Large intestine (tissue), 3 donors: ENCODE results near the gene CYSLTR2. TPM values are rescaled to one million over a fixed set of nuclear protein-coding genes. Genes with fewer than 3 reads are reported as not detected.

Experiments
- DNase-seq, 2 donors: peaks; one replicate each; pipeline versions ENCODE4 v3.0.0 to v3.0.0-alpha.2; 2013
- H3K27ac ChIP-seq: one replicate; pipeline ENCODE4 v1.5.1; 2013; ENCODE audit warnings: low read length
- H3K27me3 ChIP-seq: 2 replicates; pipeline ENCODE4 v1.6.1; 2013; ENCODE audit warnings: low read length; ENCODE audit not compliant: control insufficient read depth, insufficient read depth
- H3K36me3 ChIP-seq: 2 replicates; pipeline ENCODE4 v1.6.1; 2013; ENCODE audit warnings: low read length; ENCODE audit not compliant: control insufficient read depth, insufficient read depth
- H3K4me1 ChIP-seq: one replicate; pipeline ENCODE4 v1.6.1; 2013; ENCODE audit warnings: low read length; ENCODE audit not compliant: control insufficient read depth, insufficient read depth
- H3K4me3 ChIP-seq: one replicate; pipeline ENCODE4 v1.5.1; 2013; ENCODE audit warnings: low read length
- H3K9me3 ChIP-seq: one replicate; pipeline ENCODE4 v1.6.1; 2013; ENCODE audit warnings: mild to moderate bottlenecking, low read depth, low read length, moderate library complexity; ENCODE audit not compliant: control insufficient read depth
- WGBS: methylation state at CpG from one replicate; pipeline ENCODE4 v1.1.5; 2013; ENCODE audit warnings: low lambda C conversion rate; ENCODE audit not compliant: insufficient coverage; 5-methylcytosine and 5-hydroxymethylcytosine counted together
- polyA plus RNA-seq: library from polyadenylated mRNA; unstranded; fragments of 120-200 nt; gene quantifications from one replicate; pipeline ENCODE4 v1.2.1, GENCODE V29; 2013

The CYSLTR2 gene
- polyA plus RNA-seq, 1 donor = 3.5 TPM

DNA sequence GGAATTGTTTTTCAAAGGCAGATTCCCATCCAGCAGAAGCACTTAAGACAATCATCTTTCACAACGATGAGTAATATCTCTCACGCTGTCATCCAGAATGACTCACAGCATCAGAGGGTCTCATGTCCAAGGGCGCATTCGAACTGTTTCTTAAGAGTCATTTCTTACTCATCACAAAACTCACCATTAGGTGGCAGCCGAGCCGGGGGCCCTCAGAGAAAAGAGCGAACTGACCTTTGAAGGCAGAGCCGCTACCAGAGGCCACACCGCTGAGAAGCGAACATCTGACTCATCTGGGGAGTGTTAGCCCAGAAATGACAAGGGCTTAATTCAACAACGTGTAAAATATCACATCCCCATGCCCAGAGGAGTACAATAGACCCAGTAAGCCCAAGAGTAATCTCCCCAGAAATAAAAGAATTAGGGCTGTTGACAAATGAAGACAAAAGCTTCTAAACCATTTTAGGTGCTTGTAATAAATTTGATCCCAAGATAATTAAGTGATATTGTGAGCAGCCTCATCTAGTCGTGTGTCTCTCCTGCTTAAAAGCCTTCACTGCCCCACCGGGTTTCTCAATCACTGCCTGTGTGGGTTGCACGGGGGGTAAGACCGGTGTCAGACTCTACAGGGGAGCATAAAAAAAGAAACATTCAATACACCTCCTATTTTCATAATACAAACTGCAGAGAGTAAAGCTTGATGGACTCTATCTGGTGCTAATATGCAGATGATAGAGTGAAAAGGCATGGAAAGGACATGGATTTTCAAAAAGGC, 96.2 kb downstream of the CYSLTR2 start:
- H3K36me3 ChIP-seq = no peaks in the 10 kb centered on the region
- H3K4me3 ChIP-seq = no peak overlapping the region
- no peak overlapping the region for H3K27ac ChIP-seq
- no peaks in the 10 kb centered on the region for H3K9me3 ChIP-seq
- no CpG with 5 or more reads among the region's 15 CpGs for WGBS
- no peaks in the 10 kb centered on the region for H3K4me1 ChIP-seq
- DNase-seq = peak; percentile 76 to 84
- H3K27me3 ChIP-seq = no peaks in the 10 kb centered on the region

DNA sequence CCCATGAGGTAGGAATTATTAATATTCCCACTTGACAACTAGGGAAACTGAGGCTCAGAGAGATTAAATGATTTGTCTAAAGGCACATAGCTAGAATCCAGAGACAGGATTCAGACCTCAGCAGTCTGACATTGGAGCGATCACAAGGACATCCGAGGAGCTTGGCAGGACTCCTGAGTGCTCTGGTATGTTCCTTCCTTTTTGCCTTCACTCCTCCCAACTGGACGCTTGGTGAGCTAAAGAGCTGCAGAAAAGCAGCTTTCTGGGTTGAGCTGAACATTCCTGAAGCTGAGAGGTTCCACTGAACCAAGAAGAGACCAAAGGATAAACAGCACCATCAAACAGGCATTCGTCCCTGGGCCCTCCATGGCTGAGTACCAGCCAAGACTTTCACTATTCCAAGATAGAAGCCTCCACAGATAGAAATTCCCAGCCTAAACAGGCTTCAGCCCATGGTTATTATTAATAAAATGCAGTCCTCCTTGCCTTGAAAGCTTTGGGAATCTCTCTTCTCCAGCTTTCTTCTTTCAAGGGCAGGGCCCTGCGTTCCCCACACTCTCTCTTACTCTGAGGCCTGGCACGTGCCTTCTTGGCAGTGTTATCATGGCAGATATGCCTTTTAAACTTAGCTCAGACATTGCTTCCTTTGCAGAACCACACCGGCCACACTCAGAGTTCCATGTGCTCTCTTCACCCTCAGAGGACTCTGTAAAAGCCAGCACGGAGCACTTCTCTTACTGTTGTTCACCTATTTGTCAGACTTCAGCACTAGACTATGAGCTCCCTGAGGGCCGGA, 97.1 kb downstream of the CYSLTR2 start:
- Histone ChIP-seq H3K4me3 (no peak overlapping the region), H3K9me3 (no peaks in the 10 kb centered on the region), H3K27me3 (no peaks in the 10 kb centered on the region), H3K27ac (no peak overlapping the region), H3K36me3 (no peaks in the 10 kb centered on the region), H3K4me1 (no peaks in the 10 kb centered on the region)
- DNase-seq = no peak
- WGBS = 100% methylated on average over 1 of the region's 9 CpGs

DNA sequence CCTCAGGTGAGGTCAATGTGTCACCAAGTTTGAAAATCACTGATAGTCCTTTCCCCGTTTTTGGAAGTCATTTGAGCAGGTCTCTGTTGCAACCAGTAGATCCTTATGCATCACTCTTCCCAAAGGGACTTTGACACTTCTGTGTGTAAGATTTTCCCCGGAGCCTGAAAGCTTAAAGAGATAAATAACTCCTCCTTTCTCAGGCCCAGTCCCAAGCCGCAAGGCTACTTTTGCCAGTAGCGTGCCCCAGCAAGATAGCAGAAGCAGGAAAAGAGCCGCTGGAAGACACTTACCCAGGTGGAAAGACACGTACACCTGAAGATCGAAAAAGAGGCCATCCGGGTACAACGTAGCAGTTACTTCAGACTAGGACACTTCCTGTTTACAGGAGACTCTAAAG, 106.9 kb downstream of the CYSLTR2 start:
- H3K27ac ChIP-seq = peak overlapping the region; percentile 52
- H3K36me3 ChIP-seq = no peaks in the 10 kb centered on the region
- no peak overlapping the region for H3K4me3 ChIP-seq
- H3K4me1 ChIP-seq = peaks cover 6% of the 10 kb centered on the region
- H3K27me3 ChIP-seq = no peaks in the 10 kb centered on the region
- 20% methylated on average over 1 of the region's 9 CpGs for WGBS
- DNase-seq = peak; percentile 30 to 70
- no peaks in the 10 kb centered on the region for H3K9me3 ChIP-seq

Other genes starting within 250 kb of the CYSLTR2 start
- gene LPAR6, start 240.8 kb upstream of the CYSLTR2 start, polyA plus RNA-seq = 24.7 TPM
- gene RCBTB2, start 120.8 kb upstream of the CYSLTR2 start, polyA plus RNA-seq = 14.5 TPM